ENCODE data around the gene ZNF316.
A peak's percentile ranks its signal among the peaks of the same experiment; 100 is the strongest.
"Not testable (repeated sequence)": the region's sequence is repeated elsewhere in the genome, so short reads cannot be mapped to it uniquely, and the experiment has no call there.

The ZNF316 gene

DNA sequence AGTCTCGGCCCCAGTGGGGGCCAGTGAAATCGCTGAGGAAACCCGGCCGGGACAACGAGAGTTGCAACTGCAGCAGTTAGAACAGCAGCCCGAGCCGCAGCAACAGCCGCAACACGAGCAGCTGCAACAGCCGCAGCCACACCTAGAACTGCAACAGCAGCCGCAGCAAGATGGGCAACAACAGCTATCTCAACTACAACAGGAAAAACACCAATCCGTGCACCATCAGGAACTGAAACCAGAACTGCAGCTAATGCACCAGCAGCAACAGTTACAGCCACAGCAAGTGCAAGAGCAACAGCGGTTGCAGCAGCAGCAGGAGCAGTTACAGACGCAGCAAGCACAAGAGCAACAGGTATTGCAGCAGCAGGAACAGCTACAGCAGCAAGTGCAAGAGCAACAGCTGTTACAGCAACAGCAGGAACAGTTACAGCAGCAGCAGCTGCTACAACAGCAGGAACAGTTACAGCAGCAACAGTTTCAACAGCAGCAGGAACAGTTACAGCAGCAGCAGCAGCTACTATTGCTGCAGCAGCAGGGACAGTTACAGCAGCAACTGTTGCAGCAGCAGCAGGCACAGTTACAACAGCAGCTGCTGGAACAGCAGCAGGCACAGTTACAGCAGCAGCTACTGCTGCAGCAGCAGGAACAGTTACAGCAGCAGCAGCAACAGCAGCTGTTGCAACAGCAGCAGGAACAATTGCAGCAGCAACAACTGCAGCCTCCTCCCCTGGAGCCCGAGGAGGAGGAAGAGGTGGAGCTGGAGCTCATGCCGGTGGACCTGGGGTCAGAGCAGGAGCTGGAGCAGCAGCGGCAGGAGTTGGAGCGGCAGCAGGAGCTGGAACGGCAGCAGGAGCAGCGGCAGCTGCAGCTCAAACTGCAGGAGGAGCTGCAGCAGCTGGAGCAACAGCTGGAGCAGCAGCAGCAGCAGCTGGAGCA lies 15.7 kb upstream of the ZNF316 start:
- no peak for DNase-seq

DNA sequence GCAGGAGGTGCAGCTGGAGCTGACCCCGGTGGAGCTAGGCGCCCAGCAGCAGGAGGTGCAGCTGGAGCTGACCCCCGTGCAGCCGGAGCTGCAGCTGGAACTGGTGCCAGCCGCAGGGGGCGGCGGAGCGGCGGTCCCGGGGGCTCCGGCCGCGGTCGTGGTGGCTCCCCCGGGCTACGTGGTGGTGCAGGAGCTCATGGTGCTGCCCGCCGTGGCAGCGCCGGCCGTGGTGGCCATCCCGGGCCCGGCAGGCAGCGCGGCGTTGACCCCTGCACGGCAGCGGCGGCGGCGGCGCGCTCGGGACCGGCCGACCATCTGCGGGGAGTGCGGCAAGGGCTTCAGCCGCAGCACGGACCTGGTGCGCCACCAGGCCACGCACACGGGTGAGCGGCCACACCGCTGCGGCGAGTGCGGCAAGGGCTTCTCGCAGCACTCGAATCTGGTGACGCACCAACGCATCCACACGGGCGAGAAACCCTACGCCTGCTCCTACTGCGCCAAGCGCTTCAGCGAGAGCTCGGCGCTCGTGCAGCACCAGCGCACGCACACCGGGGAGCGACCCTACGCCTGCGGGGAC lies 14.9 kb upstream of the ZNF316 start:
- no peak for DNase-seq

DNA sequence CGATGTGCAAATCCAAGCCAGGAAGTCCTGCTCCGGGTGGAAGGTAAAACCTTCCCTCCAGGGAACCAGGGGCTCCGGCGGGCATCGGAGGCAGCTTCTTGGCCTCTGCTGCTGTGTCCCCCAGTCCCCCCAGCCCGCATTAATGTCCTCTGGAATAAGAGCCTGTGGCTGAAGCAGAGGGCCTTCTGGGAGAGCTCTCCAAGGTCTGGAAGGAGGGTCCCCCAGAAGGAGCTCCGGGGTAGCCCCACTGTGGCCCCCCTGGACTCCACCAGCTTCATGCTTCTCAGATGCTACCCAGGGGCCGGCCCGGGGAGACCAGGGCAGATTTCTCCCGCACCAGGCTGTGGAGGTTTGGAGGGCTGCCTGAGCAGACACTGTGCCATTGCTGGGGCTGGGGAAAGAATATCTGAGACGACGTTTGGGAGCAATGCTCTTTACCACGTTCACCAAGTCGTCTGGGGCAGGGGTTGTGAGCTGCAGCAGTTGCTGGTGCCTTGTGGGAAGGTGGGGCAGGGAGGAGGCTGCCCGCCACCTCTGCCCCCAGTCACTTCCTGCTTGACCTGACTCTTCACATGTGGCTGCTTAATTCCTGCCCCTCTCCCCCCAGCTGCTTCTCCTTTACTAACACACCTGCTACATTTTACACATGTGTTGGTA lies 13.4 kb upstream of the ZNF316 start:
- no peak for DNase-seq

DNA sequence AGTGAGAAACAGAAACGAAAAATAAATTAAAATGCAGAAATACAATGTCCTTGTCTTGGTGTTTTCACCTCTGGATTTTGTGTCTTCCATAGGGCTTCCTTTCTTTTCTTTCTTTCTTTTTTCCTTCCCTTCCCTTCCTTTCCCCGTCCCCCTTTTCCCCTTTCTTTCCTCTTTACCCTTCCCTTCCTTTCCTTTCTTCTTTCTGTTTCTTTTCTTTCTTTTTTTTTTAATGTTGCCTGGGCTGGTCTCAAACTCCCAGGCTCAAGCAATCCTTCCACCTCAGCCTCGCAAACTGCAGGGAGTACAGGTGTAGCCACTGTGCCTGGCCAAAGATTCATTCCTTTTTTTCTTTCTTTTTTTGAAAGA lies 12.9 kb upstream of the ZNF316 start:
- no peak for DNase-seq

DNA sequence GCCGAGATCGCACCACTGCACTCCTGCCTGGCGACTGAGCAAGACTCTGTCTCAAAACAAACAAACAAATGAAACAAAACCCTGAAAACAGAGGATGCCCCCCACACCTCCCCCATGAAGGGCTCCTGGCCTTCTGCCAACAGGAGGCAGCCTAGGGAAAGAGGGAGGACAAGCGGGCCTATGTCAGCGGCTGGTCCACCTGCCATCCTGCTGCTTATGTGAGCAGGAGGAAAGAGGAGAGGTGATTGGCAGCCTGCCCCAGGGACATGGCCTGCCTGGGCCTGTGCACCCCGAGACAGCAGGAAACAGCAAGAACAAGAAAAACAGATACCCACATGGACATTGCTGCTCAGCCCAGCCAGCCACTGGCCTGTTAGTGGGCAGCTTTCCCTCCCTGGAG lies 9.1 kb upstream of the ZNF316 start:
- DNase-seq = no peak

DNA sequence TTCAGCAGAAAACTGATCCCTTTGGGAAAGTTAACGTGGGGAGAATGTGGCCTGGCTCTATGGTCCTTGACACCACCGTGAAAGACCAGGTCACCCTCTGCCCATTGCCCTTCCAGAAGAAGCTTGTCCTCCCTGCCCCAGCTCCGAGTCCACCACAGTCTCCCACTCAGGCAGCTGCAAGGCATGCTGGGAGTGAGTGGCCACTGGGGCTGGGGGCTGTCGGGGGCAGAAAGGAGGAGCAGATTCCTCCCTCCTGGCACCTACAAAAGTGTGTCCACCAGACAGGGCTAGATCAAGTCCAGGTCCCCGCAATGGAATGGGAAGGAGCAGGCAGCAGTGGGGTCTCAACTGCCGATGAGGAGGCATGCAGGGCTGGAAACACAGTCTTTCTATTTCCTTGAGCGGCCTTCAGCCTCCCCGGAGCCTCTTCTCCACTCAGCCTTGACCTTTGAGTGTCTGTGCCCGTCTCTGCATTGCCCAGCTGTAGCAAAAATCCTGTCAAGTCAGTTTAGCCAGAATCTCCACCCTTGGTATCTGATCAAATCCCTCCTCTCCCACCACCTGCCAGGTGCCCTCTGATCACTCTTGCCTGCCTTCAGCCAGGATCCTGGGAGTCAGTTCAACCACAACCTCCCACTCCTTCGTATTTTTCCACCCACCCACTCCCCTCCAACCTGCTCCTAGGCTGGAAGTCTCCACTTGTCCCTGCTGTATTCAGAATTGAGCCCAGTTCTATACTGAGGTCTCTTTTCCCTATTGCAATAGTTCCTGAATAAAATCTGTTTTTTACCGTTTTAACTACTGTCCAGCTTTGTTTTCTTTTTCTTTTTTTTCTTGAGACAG lies 6.9 kb upstream of the ZNF316 start:
- DNase-seq = no peak

DNA sequence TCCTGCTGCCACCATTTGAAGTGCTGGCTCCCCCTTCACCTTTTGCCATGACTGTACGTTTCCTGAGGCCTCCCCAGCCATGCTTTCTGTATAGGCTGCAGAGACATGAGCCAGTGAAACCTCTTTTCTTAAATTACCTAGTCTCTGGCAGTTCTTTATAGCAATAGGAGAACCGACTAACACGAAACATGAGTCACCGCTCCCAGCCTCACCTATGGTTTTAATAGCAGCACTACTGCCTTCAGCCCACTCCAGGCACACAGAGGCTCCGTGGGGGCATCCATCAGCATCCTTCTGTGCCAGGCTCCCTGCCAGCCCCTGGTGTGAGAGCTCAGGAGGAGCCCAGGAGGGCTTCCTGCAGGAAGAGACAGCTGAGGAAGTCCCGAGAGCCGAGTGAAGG lies 5.5 kb upstream of the ZNF316 start:
- no peak for DNase-seq

DNA sequence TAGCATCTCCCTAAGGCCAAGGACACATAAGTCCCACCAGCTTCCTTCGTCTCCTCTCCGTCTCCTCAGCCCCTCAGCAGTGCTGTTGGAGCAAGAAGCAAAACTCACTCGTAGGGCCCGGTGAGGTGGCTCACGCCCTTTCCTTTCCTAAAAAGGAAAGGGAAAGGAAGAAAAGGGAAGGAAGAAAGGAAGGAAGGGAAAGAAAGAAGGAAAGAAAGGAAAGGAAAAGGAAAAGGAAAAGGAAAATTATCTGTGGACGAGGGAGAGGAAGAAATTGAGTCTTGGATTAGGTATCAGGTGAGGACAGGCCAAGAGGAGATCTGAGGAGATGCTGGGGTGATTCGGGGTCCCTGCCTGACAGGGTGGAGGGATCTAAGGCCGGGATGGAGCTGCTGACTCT lies 3.1 kb upstream of the ZNF316 start:
- DNase-seq = no peak

DNA sequence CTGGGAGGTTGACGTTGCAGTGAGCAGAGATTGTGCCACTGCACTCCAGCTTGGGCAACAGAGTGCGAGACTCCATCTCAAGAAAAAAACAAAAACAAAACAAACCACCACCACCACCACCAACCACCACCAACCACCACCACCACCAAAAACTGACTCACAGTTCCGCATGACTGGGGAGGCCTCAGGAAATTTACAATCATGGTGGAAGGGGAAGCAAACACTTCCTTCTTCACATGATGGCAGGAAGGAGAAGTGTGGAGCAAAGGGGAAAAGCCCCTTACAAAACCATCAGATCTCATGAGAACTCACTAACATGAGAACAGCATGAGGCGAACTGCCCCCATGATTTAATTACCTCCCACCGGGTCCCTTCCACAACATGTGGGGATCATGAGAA lies 2.1 kb upstream of the ZNF316 start:
- not testable (repeated sequence) for DNase-seq

DNA sequence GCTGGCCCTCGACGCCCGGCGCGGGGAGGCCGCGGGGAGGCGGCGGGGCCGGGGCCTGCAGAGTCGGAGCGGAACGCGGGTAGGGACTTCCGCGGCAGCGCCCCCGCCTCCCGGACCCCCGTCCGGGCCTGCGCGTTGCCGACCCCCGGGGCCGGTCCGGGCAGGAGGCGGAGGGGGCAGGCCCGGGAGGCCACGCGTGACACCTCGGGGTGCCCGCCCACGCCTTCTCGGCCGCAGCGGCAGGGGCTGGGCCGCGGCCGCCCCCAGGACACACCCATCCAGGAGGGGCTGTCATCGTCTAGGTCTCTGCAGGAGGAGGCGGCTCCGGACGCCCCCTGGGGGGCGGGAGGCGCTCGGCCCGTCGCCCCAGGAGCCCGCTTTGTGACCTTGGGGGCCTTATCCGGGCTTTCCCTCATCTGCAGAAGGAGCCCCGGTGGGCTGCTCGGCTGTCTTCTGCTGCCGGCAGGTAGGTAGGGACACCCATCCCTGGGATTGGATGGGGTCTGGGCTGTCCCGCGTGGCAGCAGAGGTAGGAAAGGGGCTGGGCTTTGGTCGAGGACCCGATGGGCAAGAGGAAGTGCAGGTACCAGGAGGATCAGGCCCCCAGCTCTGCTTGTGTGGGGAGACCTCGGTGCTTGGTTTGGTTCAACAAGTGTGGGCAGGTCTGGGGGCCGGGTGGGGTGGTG lies 569 bp downstream of the ZNF316 start:
- DNase-seq = peak; percentile 25 to 41

DNA sequence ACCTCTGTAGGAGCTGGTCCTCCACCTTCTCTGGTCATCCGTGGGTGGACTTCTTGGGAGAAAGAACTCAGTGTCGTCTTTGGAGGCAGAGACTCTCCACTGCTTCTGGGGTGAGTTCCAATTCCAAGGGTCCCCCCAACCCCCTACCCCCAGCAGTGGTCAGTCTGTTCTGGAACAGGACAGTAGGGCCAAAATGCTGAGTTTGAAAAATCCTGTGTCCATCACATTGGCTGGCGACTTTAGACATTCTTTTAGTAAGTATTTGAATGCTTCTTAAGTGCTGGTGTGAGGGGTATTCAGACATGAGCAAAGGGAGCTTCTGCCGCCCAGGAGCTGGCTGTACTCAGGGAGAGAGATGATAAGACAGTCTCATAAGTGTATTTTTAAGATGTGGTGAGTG lies 1.9 kb downstream of the ZNF316 start:
- DNase-seq = no peak

DNA sequence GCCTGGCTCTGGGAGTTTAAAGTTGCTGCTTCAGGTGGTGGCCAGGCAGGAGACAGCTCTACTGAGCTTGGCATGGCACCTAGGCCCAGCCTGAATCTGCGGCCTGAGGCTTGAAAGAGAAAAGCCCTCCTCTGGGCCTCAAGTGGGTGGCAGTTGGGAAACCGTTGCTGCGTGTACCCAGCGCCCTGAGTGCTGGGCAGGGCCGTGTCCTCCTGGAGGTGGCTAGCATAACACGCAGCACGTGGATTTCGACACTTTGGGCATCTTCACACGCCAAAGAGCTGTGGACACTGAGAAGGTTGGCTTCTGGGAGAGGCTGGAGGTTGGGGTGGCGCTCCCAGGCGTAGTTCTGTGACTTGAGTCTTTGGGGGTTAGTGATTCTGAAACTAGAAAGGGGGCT lies 2.5 kb downstream of the ZNF316 start:
- no peak for DNase-seq

DNA sequence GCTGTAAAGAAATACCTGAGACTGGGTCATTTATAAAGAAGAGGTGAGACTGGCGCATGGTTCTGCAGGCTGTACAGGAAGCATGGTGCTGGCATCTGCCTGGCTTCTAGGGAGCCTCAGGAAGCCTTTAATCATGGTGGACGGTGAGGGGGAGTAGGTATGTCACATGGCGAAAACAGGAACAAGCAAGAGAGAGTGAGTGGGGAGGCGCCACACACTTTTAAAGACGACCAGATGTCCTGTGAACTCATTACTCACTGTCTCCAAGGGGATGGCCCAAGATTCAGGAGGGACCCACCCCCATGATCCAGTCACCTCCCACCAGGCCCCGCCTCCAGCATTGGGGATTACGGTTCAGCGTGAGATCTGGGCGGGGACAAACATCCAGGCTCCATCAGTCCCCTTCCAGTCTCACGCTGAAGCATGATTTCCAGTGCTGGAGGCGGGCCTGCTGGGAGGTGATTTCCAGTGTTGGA lies 3.2 kb downstream of the ZNF316 start:
- DNase-seq = peak; percentile 33 to 39

DNA sequence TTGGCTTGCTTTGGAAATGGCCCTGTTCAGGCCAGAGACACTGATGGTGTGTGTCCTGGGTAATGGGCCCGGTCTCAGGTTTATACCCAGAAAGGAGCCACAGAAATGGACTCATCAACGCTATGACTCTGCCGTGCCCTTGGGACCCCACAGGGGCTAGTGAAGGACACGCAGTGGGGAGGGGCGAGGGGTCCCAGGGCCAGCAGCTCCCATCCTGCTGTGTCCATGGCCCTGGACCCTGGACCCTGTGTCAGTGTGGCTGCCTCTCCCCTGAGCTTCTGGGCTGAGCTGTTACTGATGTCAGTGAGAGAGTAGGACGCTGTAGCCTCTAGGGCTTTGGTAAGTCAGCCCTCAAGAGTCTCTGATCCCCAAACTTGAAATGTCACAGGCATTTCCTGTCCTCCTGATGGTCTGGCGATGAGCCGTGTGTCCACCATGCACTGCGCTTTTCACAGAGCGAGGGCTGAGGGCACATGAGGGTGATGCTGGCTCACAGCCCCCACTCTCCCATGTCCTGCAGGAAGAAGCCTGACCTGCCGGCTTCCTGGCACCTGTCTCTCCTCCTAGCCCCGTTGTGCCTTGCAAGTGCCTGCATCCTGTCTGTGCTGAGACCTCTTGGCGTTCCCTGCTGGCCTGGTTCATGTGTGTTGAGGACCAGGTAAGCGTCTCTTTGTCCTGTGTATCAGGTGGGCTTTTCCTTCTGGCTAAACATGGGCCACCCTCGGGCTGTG lies 4.4 kb downstream of the ZNF316 start:
- DNase-seq = no peak

DNA sequence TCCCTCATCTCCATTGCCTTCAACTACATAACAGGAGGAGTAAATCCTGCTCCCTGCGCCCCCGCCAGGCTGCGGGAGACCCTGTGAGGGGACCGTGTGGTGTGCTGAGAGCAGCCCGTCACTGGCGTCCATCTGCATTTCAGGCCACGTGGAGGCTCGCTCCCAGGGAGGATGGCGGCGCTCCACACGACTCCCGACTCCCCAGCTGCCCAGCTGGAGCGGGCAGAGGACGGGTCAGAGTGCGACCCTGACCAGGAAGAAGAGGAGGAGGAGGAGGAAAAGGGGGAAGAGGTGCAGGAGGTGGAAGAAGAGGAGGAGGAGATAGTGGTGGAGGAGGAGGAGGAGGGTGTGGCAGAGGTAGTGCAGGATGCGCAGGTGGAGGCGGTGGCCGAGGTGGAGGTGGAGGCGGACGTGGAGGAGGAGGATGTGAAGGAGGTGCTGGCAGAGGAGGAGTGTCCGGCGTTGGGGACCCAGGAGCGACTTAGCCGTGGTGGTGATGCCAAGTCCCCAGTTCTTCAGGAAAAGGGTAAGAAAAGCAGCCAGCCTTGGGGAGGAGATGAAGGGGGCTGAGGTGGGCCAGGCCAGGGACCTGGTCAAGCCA lies 5.2 kb downstream of the ZNF316 start:
- DNase-seq = no peak

DNA sequence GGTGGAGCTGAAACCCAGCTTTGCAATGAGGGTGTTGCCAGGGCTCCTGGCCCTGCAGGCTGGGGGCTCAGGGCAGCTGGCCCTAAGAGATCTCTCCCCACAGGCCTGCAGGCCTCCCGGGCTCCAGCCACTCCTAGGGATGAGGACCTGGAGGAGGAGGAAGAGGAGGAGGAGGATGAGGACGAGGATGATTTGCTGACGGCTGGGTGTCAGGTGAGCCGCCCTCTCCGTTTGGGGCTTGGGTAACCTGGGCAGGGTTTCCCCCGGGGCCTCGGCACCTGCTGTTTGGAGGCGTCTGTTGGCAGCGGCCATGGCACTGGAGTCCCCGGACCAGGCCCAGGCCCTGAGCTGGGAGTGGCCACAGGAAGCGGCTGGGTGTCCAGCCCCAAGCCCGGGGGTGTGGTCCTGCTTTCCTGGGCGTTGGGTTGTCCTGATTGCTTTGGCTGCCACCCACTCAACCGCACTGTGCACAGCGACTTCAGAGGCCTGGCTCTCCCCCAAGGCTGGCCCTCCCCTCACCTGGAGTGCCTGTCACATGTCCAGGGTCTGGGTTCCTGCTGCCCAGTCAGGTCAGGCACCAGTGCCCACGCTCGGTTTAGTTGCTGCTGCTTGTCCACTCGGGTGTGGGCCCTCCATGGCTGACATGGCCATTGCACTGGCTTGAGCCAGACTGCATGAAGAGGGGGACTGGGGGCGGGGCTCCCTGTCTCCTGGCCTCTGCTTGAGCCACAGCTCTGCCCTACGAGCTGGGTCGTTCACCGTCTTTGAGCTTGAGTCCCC lies 5.9 kb downstream of the ZNF316 start:
- no peak for DNase-seq

DNA sequence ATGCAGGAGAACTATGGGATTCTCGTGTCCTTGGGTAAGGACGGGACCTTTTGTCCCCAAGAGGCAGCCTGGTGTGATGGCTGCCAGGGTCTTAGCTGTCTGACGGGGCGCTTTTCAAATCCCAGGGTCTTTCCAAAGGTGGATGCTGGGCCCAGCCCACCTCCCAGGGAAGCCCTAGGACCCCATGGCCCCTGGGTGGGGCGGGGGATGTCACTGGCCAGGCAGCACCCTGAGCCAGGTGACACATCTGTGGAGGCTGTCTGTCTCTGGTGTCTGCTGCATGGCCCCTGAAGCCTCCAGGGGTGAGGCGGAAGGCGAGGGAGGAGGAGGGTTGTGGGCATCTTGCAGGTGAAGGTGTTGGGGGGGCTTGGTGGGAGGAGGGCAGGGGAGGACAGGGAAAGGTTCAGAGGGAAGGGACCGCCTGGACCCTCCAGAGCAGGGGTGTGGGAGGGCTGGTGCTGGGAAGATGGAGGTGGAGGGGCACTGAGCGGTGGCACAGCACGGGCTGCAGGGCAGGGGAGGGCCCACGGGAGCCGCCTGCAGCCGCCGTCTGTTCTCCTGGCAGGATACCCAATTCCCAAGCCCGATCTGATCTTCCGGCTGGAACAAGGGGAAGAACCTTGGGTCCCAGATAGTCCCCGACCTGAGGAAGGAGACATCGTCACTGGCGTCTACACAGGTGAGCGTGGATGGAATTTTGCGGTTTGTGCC lies 7.0 kb downstream of the ZNF316 start:
- DNase-seq = no peak

DNA sequence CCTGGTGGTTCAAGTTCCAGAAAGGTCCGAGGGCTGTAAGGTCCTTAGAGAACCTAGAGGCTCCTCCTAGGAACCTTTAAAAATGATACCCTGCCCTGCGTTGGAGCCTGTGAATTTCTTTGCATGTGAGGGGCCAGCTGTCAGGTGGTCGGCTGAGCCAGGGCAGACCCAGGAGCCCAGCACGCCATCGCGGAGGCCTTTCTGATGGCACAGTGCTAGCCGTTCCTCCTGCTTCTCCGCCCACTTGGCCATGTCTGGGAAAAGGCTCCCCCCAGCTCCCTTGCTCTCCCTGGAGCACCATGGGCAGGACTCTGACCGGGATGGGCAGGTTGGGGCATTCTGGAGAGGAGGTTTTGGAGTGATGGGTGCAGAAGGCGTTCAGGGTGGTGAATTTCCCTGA lies 7.6 kb downstream of the ZNF316 start:
- DNase-seq = no peak

DNA sequence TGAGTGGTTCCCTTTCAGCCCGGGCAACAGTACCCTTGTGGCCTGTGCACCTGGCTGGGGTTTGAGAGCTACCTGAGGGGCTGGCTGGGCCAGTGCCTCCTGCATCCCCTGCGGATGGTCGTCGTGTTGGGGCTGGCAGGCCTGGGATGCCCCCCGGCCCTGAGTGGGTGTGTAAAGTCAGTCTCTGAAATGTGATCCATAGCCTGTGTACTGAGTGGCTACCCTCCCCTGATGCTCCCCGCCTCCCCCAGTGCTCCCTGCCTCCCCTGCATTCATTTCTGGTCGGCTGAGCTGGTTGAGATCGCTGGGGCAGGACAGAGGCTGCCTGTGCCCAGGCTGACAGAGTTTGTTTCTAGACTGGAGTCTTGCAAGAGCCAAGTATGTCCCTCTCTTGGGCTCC lies 9.3 kb downstream of the ZNF316 start:
- DNase-seq = no peak

DNA sequence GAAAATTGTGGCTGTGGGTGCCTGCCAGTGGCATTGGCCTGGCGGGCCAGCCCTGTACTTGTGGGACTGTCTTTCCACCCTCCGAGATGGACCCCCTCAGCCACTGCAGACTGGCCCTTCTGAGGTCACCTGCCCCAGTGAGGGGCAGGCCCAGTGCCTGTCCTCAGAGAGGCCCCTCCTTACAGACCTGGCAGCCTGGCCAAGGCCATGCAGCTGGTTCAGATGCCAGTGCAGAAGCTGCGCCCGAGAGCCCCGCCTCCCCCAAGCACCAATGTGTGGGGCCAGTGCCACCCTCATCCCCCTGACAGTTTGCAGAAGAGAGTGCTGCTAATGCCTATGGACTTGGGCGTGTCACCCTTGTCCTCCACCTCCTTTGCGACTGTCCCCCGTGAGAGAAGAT lies 10.0 kb downstream of the ZNF316 start:
- no peak for DNase-seq

Data from activated CD4-positive, alpha-beta T cell treated with anti-CD3 and anti-CD28 coated beads, Interleukin-2, amount 50 U/mL, for 4 hours (primary cell).